ENCODE measurements around the gene RNF4.

DNA sequence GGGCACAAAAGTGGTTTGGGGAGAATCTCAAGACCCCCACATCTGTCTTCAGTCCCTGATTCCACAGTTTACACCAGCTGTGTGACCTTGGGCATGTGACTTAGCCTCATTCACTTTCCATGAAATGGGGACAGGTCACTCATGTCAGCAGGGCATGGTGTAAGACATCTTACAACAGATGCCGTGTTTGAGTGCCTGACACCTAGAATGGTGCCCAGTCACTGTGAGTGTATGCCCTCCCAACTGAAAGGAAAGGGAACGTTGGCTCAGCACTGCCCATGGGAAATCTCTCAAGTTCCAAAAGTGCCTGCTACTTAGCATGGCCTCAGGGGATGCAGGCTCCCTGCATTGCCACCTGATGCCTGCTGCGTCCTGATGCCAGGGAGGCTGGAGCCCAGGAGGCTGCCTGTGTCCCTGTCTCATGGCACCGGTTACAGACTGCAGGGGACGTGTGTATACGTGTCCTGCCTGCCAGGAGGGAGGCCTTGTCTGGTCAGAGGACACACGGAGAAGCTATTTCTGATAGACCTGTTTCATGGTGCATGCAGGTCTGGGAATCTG lies 32.2 kb downstream of the RNF4 start:
- TF ChIP-seq, protein P1, sequence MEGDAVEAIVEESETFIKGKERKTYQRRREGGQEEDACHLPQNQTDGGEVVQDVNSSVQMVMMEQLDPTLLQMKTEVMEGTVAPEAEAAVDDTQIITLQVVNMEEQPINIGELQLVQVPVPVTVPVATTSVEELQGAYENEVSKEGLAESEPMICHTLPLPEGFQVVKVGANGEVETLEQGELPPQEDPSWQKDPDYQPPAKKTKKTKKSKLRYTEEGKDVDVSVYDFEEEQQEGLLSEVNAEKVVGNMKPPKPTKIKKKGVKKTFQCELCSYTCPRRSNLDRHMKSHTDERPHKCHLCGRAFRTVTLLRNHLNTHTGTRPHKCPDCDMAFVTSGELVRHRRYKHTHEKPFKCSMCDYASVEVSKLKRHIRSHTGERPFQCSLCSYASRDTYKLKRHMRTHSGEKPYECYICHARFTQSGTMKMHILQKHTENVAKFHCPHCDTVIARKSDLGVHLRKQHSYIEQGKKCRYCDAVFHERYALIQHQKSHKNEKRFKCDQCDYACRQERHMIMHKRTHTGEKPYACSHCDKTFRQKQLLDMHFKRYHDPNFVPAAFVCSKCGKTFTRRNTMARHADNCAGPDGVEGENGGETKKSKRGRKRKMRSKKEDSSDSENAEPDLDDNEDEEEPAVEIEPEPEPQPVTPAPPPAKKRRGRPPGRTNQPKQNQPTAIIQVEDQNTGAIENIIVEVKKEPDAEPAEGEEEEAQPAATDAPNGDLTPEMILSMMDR (conservative IDR thresholded peaks at IDR 0.05; ENCODE audit: low read length), result no peak
- no peak for TF ChIP-seq EZH2phosphoT487 (IDR thresholded peaks at IDR 0.05; ENCODE audit: borderline replicate concordance, low read depth, low read length)

All from OCI-LY7 (cell line).